ENCODE results near the gene SUSD6.

DNA sequence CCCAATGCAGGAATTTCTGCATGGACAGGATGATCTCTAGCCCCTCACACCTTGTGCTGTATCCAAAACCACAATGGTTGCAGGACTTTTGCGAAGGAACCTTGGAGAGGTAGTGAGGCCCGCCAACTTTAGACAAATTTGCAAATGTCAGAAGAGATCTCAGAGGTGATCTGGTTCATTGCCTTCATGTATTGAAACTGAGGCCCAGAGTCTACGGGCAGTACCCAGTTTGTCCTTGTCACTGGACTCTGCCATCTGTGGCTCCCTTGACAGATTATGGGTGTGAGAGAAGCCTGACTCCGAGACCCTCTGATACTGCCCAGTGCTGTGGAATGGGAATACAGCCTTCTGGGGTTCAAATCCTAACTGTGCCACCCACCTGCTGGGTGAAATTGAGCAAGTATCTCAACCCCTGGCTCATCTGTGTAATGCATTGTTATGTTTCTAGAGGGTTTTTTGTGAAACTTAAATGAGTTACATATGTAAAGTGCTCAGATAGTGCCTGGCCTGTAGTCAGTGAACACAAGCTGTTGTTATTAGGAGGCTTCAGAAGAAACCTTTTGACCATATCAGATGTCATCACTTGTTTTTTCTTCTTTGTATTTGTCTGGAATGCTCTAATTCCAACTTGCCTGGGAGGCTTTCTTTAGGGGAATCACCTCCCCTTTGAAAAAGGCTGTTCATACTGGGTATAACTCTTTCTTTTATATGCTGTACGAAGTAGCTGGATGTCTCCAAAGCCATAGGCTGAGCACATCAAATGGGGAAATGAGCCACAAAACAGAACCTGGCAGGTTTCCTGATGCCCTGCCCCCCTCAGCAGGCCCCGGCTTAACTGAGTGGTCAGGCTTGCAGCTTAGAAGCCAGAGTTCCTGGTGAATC, 84.2 kb downstream of the SUSD6 start:
- no peak for TF ChIP-seq CTCF (IDR thresholded peaks at IDR 0.05)
- no peak for TF ChIP-seq POLR2A (IDR thresholded peaks at IDR 0.05)

All from lower leg skin (tissue), 3 donors.